Uterus (tissue), 2 donors: ENCODE measurements around the gene CNOT9.

Experiments
- POLR2A ChIP-seq, 2 donors: fragments of 450-650 bp; IDR thresholded peaks; one replicate each; pipeline ENCODE4 v1.6.1; 2016; ENCODE audit warnings: antibody characterized with exemption in 2 of 2, mild to moderate bottlenecking in 1 of 2, moderate library complexity in 1 of 2
- TF ChIP-seq, protein P1 (sequence below), 4 experiments: fragments of 200-600 bp in 2 of 4; fragments of 450-650 bp in 2 of 4; sonication (generic) in 2 of 4; IDR thresholded peaks; one replicate each; pipeline ENCODE4 v1.5.1; 2016 to 2019; ENCODE audit warnings: antibody characterized with exemption in 4 of 4, mild to moderate bottlenecking in 2 of 4, moderate library complexity in 1 of 4

- TF ChIP-seq, protein P1, sequence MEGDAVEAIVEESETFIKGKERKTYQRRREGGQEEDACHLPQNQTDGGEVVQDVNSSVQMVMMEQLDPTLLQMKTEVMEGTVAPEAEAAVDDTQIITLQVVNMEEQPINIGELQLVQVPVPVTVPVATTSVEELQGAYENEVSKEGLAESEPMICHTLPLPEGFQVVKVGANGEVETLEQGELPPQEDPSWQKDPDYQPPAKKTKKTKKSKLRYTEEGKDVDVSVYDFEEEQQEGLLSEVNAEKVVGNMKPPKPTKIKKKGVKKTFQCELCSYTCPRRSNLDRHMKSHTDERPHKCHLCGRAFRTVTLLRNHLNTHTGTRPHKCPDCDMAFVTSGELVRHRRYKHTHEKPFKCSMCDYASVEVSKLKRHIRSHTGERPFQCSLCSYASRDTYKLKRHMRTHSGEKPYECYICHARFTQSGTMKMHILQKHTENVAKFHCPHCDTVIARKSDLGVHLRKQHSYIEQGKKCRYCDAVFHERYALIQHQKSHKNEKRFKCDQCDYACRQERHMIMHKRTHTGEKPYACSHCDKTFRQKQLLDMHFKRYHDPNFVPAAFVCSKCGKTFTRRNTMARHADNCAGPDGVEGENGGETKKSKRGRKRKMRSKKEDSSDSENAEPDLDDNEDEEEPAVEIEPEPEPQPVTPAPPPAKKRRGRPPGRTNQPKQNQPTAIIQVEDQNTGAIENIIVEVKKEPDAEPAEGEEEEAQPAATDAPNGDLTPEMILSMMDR (IDR thresholded peaks at IDR 0.05): no peak
- TF ChIP-seq POLR2A (IDR thresholded peaks at IDR 0.05): no peak
These were observed 67.1 kb downstream of the CNOT9 start for GRCh38 chr2:218635719-218636118.
